H9 (cell line): ENCODE results near the gene PPWD1. TPM values are rescaled to one million over a fixed set of nuclear protein-coding genes. Genes with fewer than 3 reads are reported as not detected.

ENCODE experiments used
- DNase-seq: peaks from one replicate; pipeline ENCODE4 v3.0.0-alpha.2; 2017
- H2AFZ ChIP-seq: one replicate; pipeline ENCODE4 v1.6.1; 2013; ENCODE audit warnings: mild to moderate bottlenecking, low read length, control low read depth, moderate library complexity
- H2AK5ac ChIP-seq: 2 replicates; pipeline ENCODE4 v1.6.1; 2013; ENCODE audit warnings: low read length, control low read depth, mixed read lengths; ENCODE audit not compliant: insufficient read length
- H2BK120ac ChIP-seq: one replicate; pipeline ENCODE4 v1.6.1; 2013; ENCODE audit warnings: low read depth, mild to moderate bottlenecking, low read length, control low read depth, inconsistent platforms; ENCODE audit not compliant: poor library complexity, severe bottlenecking
- H2BK12ac ChIP-seq: 2 replicates; pipeline ENCODE4 v1.6.1; 2013; ENCODE audit warnings: low read length, control low read depth, mixed read lengths, low read depth; ENCODE audit not compliant: insufficient read length
- H2BK15ac ChIP-seq: 2 replicates; pipeline ENCODE4 v1.6.1; 2013; ENCODE audit warnings: low read depth, low read length, control low read depth
- H2BK20ac ChIP-seq: one replicate; pipeline ENCODE4 v1.6.1; 2013; ENCODE audit warnings: low read depth, mild to moderate bottlenecking, low read length, control low read depth, inconsistent platforms; ENCODE audit not compliant: poor library complexity, severe bottlenecking
- H2BK5ac ChIP-seq: 2 replicates; pipeline ENCODE4 v1.6.1; 2013; ENCODE audit warnings: low read length, control low read depth, mixed read lengths; ENCODE audit not compliant: insufficient read length
- H3K14ac ChIP-seq: 2 replicates; pipeline ENCODE4 v1.6.1; 2013; ENCODE audit warnings: low read length, control low read depth; ENCODE audit not compliant: insufficient read depth
- H3K18ac ChIP-seq: 2 replicates; pipeline ENCODE4 v1.6.1; 2013; ENCODE audit warnings: low read depth, mild to moderate bottlenecking, mixed read lengths, low read length, control low read depth; ENCODE audit not compliant: insufficient read length
- H3K23ac ChIP-seq: 2 replicates; pipeline ENCODE4 v1.6.1; 2013; ENCODE audit warnings: low read length, control low read depth, mixed read lengths, low read depth; ENCODE audit not compliant: insufficient read length
- H3K23me2 ChIP-seq: 2 replicates; pipeline ENCODE4 v1.6.1; 2013; ENCODE audit warnings: low read depth, mild to moderate bottlenecking, mixed read lengths, low read length, control low read depth; ENCODE audit not compliant: insufficient read length, poor library complexity, severe bottlenecking
- H3K27ac ChIP-seq: 2 replicates; pipeline ENCODE4 v1.5.1; 2013; ENCODE audit warnings: low read length, control low read depth, mixed read lengths, low read depth; ENCODE audit not compliant: insufficient read length
- H3K27me3 ChIP-seq: 2 replicates; pipeline ENCODE4 v1.6.1; 2013; ENCODE audit warnings: low read length, control low read depth, inconsistent platforms; ENCODE audit not compliant: insufficient read depth
- H3K4ac ChIP-seq: 2 replicates; pipeline ENCODE4 v1.6.1; 2013; ENCODE audit warnings: low read depth, mild to moderate bottlenecking, control low read depth, inconsistent platforms, low read length, moderate library complexity
- H3K4me1 ChIP-seq: 2 replicates; pipeline ENCODE4 v1.6.1; 2013; ENCODE audit warnings: low read length, control low read depth, inconsistent platforms; ENCODE audit not compliant: insufficient read depth
- H3K4me2 ChIP-seq: 2 replicates; pipeline ENCODE4 v1.6.1; 2013; ENCODE audit warnings: low read length, control low read depth, mixed read lengths; ENCODE audit not compliant: insufficient read length, insufficient read depth
- H3K56ac ChIP-seq: 2 replicates; pipeline ENCODE4 v1.6.1; 2013; ENCODE audit warnings: low read depth, mild to moderate bottlenecking, mixed read lengths, low read length, control low read depth; ENCODE audit not compliant: insufficient read length
- H3K79me1 ChIP-seq: 2 replicates; pipeline ENCODE4 v1.6.1; 2013; ENCODE audit warnings: low read depth, mild to moderate bottlenecking, moderate library complexity, low read length, control low read depth, inconsistent platforms; ENCODE audit not compliant: insufficient read depth, poor library complexity, severe bottlenecking
- H3K79me2 ChIP-seq: 2 replicates; pipeline ENCODE4 v1.6.1; 2013; ENCODE audit warnings: low read length, control low read depth, inconsistent platforms; ENCODE audit not compliant: insufficient read depth
- H3K9ac ChIP-seq: 2 replicates; pipeline ENCODE4 v1.6.1; 2013; ENCODE audit warnings: low read length, control low read depth, mixed read lengths; ENCODE audit not compliant: insufficient read length; ENCODE audit errors: extremely low read depth
- H3K9me3 ChIP-seq: one replicate; pipeline ENCODE4 v1.6.1; 2013; ENCODE audit warnings: low read depth, low read length, inconsistent platforms; ENCODE audit not compliant: control insufficient read depth
- H3T11ph ChIP-seq: one replicate; pipeline ENCODE4 v1.6.1; 2013; ENCODE audit warnings: mild to moderate bottlenecking, low read length, control low read depth, inconsistent platforms
- H4K20me1 ChIP-seq: one replicate; pipeline ENCODE4 v1.6.1; 2013; ENCODE audit not compliant: control insufficient read depth, insufficient read length, insufficient read depth
- H4K5ac ChIP-seq: 2 replicates; pipeline ENCODE4 v1.6.1; 2013; ENCODE audit warnings: low read depth, mild to moderate bottlenecking, mixed read lengths, low read length, control low read depth; ENCODE audit not compliant: insufficient read length
- H4K8ac ChIP-seq: replicated peaks from 2 replicates; pipeline ENCODE4 v1.6.1; 2013; ENCODE audit warnings: low read length, control low read depth, mixed read lengths, low read depth; ENCODE audit not compliant: insufficient read length
- H4K91ac ChIP-seq: 2 replicates; pipeline ENCODE4 v1.6.1; 2013; ENCODE audit warnings: low read depth, mild to moderate bottlenecking, moderate library complexity, mixed read lengths, low read length, control low read depth; ENCODE audit not compliant: insufficient read length
- H3K27ac Mint-ChIP-seq, 3 experiments: 2 replicates in 2 of 3; 3 replicates in 1 of 3; pipeline ENCODE4 v1.8.0; 2020 to 2021; ENCODE audit warnings: mixed read lengths in 3 of 3, mild to moderate bottlenecking in 1 of 3, moderate library complexity in 1 of 3
- H3K27me3 Mint-ChIP-seq: 2 replicates; pipeline ENCODE4 v1.8.0; 2021; ENCODE audit warnings: low read depth, mild to moderate bottlenecking, moderate library complexity, mixed read lengths
- H3K36me3 Mint-ChIP-seq, 3 experiments: 2 replicates in 2 of 3; 3 replicates in 1 of 3; pipeline ENCODE4 v1.8.0; 2020 to 2021; ENCODE audit warnings: low read depth in 3 of 3, mixed read lengths in 3 of 3; ENCODE audit not compliant: insufficient read depth in 1 of 3
- H3K4me1 Mint-ChIP-seq, 2 experiments: 2 replicates each; pipeline ENCODE4 v1.8.0; 2020; ENCODE audit warnings: mixed read lengths in 2 of 2
- H3K4me3 Mint-ChIP-seq, 2 experiments: 2 replicates in 1 of 2; 3 replicates in 1 of 2; pipeline ENCODE4 v1.8.0; 2020 to 2021; ENCODE audit warnings: mild to moderate bottlenecking in 2 of 2, mixed read lengths in 2 of 2, moderate library complexity in 1 of 2
- H3K9me3 Mint-ChIP-seq, 2 experiments: 2 replicates in 1 of 2; 3 replicates in 1 of 2; pipeline ENCODE4 v1.8.0; 2020; ENCODE audit warnings: mild to moderate bottlenecking in 2 of 2, mixed read lengths in 2 of 2, moderate library complexity in 1 of 2
- WGBS: extraction: QIAGEN DNeasy Blood & Tissue Kit; methylation state at CpG from one replicate; pipeline ENCODE4 v1.1.7; 2013; ENCODE audit warnings: missing lambda C conversion rate, low lambda C conversion rate, mixed read lengths; ENCODE audit not compliant: insufficient read length; ENCODE audit errors: extremely low coverage; 5-methylcytosine and 5-hydroxymethylcytosine counted together
- total RNA-seq: library from RNA; stranded (reverse); gene quantifications from 2 replicates; pipeline ENCODE4 v1.2.1, GENCODE V29; 2021
- TF ChIP-seq, protein P1 (sequence below): fragments of 200-600 bp; sonication (generic); conservative IDR thresholded peaks from 3 replicates; pipeline ENCODE4 v1.8.0; 2021; ENCODE audit warnings: antibody characterized with exemption, mild to moderate bottlenecking

PPWD1 gene
- total RNA-seq, 1 experiment from 2014 or later, result 43.2 TPM

DNA sequence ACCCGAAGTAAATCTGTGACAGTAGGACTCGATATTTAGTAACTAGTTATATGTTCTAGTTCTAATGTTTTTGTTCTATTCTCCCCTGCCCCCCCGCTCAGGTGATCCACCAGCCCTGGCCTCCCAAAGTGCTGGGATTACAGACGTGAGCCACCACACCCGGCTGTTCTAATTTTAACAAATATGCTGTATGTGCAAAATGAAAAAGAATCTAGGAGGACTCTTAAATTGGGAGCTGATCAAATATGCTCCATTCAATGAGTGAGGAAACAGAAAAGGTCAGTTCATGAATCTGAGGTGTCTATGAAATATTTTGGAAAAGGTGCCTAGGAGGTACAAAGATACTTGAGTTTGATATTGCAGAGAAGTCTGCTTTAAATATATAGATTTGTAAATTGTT, 17.0 kb upstream of the PPWD1 start:
- Histone ChIP-seq H2BK120ac (no peak overlapping the region), H2BK20ac (no peak overlapping the region), H4K20me1 (no peaks in the 10 kb centered on the region), H3T11ph (no peak overlapping the region), H3K23ac (no peak overlapping the region), H3K4ac (no peak overlapping the region), H3K18ac (no peak overlapping the region), H3K27me3 (no peaks in the 10 kb centered on the region), H3K4me2 (no peak overlapping the region), H3K9me3 (no peaks in the 10 kb centered on the region), H3K56ac (no peak overlapping the region), H3K9ac (no peak overlapping the region), H2BK15ac (no peak overlapping the region), H2BK5ac (no peak overlapping the region), H2BK12ac (no peak overlapping the region), H3K14ac (no peak overlapping the region), H3K23me2 (no peaks in the 10 kb centered on the region), H4K5ac (no peak overlapping the region), H2AK5ac (no peak overlapping the region), H3K4me1 (no peaks in the 10 kb centered on the region), H4K8ac (no peak overlapping the region), H4K91ac (no peak overlapping the region), H3K27ac (no peak overlapping the region), H3K79me1 (no peaks in the 10 kb centered on the region), H2AFZ (no peak overlapping the region), H3K79me2 (no peaks in the 10 kb centered on the region)
- TF ChIP-seq, protein P1, sequence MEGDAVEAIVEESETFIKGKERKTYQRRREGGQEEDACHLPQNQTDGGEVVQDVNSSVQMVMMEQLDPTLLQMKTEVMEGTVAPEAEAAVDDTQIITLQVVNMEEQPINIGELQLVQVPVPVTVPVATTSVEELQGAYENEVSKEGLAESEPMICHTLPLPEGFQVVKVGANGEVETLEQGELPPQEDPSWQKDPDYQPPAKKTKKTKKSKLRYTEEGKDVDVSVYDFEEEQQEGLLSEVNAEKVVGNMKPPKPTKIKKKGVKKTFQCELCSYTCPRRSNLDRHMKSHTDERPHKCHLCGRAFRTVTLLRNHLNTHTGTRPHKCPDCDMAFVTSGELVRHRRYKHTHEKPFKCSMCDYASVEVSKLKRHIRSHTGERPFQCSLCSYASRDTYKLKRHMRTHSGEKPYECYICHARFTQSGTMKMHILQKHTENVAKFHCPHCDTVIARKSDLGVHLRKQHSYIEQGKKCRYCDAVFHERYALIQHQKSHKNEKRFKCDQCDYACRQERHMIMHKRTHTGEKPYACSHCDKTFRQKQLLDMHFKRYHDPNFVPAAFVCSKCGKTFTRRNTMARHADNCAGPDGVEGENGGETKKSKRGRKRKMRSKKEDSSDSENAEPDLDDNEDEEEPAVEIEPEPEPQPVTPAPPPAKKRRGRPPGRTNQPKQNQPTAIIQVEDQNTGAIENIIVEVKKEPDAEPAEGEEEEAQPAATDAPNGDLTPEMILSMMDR, result no peak
- Mint-ChIP-seq H3K4me3 (no peak overlapping the region), H3K27ac (no peak overlapping the region), H3K4me1 (no peaks in the 10 kb centered on the region), H3K27me3 (no peaks in the 10 kb centered on the region), H3K36me3 (peaks cover 44 to 85% (median 77%) of the 10 kb centered on the region in 3 experiments), H3K9me3 (no peaks in the 10 kb centered on the region)
- no CpG with 5 or more reads among the region's 5 CpGs for WGBS
- DNase-seq, result no peak
